Stimulated activated CD8-positive, alpha-beta memory T cell treated with anti-CD3 and anti-CD28 coated beads, Interleukin-4, amount 100 ng/mL, for 48 hours (primary cell): ENCODE results near the gene FAM78A.
A peak's percentile ranks its signal among the peaks of the same experiment; 100 is the strongest.

Source experiments
- DNase-seq: peaks from one replicate; pipeline ENCODE4 v3.0.0-alpha.2; 2020

The FAM78A gene, protein sequence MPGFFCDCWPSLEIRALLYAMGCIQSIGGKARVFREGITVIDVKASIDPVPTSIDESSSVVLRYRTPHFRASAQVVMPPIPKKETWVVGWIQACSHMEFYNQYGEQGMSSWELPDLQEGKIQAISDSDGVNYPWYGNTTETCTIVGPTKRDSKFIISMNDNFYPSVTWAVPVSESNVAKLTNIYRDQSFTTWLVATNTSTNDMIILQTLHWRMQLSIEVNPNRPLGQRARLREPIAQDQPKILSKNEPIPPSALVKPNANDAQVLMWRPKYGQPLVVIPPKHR

DNA sequence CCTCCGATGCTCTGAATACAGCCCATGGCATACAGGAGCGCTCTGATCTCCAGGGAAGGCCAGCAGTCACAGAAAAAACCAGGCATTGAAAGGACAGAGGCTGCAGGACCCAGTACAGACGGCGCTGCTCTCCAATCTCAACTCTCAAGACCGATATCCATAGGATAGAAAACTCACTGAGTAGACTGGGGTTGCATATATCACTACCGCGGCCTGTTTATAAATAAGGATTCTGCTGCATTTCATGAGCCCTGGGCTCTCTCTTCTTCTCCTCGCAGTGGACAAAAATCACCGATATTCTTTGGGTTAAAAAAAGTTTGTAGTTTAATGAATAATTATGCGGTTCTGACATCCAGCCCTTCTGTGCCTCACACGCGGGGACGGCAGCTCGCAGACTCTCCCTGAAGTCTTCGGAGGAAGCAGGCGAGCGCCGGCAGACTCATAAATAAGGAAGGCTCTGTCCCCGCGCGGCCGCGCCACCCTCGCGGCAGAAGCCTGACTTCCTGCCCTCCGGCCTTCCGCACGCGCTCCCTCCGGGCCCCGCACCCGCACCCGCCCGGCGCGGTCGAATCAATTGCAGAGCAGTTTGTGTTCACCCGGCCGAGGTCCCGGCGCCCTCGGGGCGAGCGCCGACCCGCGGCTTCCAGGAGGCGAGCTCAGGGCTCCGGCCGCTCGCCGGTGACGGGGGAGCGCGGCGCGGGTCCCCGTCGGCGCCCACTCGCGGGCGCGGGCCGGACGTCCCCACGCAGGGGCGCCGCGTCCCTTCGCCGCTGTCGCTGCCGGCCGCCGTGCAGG lies at the start of gene FAM78A:
TSS of gene FAM78A (minus strand) at position 417 of the 795 bp plus-strand sequence. CDS start at position 86, 331 bp downstream.
- peak; percentile 72 for DNase-seq

DNA sequence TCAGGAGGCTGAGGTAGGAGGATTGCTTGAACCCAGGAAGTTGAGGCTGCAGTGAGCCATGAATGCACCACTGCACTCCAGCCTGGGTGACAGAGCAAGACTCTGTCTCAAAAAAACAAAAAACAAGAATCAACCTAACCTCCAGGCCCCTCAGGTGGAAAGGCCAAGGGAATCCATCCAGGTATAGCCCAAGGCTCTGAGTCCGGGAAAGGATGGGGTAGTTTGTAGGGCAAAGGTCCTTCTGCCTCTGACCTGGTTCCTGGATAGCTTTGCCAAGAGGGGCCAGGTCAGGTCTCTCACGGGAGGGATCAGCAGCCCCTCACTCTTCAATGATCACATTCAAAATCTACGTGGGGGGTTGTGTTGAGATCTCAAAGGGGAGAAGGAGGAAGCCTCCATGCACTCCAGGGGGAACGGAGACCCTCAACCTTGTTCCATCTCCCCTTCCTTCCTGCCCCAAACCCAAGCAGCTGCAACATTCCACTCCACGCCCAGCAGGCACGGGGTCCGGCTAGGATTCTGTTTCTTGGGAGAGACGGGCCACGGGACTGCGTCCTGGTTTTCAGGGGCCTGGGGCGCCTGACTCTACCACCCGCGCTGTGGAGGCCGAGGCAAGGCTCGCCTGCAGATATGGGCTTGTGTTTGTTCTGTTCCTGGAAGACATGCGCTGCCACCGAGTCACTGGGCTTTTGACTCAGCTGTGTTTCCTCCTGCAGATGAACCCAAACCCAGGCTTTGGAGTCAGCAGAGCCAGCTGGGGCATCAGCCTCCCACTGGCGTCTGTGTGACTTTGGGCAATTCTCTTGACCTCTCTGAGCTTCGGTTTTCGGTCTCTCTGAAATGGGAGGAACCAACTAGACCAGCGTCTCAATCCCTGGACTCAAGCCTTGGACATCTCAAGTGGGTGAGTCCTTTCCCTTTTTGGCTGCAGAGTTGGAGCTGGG lies 48.7 kb upstream of the FAM78A start:
- DNase-seq = no peak

DNA sequence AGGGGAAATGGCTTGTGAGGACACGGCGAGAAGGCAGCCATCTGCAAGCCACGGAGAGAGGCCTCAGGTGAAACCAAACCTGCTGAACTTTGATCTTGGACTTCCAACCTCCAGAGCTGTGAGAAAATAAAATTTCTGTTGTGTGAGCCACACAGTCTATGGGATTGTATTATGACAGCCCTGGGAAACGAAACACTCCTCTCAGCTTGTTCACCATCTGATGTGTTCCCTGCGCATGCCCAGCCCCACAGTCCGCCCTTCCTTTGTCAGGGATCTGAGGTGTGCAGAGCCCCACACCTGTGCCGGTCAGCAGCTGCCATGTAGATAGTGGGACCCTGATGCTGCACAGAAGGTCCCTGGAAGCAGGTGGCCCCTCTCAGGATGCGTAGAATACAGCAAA lies 47.3 kb upstream of the FAM78A start:
- no peak for DNase-seq

DNA sequence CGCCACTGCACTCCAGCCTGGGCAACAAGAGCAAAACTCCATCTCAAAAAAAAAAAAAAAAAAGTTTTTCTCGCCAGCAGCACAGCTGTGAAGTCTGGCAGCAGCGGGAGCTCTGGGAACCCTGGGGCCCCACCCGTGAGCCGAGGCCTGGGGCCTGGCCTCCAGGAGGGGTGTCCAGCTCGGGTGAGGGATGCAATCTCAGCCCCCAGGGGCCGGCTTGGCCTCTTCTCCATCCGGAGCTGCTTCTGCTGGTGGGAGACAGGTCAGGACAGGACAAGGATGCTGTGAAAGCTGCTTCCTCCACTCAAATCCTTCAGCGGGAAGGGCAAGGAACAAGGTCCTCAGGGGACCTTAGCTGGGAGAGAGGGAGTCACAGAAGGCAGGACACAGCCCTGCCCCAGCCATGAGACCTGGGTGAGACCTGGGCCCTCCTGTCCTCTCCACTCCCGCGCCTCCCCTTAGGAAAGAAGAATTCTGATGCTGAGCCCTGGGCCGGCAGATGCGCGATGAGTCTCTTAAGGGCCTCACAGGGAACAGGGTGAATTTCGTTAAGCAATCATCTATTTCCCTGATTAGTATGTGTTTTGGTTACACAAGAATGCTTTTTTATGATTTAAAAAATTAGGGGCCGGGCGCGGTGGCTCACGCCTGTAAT lies 43.8 kb upstream of the FAM78A start:
- no peak for DNase-seq

DNA sequence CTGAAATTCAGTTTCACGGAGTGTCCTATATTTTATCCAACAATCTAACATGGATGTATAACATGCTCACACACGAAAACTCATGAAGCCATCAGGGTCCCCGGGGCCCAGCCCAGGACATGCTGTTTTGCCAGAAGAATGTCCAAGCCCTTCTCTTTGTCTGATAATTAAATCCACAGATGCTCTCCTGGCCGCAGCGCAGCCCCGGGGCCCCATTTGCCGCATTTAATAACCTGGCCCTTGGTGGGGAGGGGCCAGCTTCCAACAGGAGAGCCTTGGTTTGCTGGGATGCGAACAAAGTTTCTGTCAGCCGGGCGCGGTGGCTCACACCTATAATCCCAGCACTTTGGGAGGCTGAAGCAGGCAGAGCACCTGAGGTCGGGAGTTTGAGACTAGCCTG lies 43.2 kb upstream of the FAM78A start:
- DNase-seq = no peak

DNA sequence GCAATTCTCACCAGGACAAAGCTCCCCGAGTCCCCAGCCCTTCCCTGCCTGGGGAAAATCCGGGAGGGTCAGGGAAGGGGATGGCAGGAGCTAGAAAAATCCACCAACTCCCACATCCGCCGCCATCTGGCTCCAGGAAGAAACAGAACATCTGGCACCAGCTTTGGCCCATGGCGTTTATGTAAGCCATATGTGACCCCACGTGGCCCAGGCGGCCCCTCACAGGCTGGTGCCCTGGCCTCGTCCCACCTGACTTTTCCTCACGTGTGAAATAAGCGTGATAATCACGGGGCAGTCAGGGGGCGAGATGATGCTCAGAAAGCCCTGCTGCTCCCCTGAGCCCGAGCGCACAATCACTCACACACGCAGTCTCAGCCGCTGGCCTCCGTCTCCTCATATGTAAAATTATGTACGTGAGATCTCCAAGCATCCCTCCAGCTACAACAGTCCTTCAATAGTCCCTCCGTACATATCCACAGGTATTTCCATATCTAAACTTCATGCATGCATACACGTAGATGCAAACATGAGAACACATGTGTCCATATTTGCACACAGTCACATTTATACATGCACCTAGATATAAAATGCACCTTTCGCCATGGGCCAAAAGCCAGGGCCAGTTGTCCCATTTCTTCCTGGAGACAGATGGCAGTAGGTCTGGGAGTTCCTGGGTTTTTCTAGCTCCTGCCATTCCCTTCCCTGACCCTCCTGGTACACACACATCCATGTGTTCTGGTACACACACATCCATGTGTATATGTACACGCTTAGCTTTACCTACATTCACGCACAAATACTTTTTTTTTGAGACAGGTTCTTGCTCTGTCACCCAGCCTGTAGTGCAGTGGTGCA lies 42.1 kb upstream of the FAM78A start:
- DNase-seq = no peak

DNA sequence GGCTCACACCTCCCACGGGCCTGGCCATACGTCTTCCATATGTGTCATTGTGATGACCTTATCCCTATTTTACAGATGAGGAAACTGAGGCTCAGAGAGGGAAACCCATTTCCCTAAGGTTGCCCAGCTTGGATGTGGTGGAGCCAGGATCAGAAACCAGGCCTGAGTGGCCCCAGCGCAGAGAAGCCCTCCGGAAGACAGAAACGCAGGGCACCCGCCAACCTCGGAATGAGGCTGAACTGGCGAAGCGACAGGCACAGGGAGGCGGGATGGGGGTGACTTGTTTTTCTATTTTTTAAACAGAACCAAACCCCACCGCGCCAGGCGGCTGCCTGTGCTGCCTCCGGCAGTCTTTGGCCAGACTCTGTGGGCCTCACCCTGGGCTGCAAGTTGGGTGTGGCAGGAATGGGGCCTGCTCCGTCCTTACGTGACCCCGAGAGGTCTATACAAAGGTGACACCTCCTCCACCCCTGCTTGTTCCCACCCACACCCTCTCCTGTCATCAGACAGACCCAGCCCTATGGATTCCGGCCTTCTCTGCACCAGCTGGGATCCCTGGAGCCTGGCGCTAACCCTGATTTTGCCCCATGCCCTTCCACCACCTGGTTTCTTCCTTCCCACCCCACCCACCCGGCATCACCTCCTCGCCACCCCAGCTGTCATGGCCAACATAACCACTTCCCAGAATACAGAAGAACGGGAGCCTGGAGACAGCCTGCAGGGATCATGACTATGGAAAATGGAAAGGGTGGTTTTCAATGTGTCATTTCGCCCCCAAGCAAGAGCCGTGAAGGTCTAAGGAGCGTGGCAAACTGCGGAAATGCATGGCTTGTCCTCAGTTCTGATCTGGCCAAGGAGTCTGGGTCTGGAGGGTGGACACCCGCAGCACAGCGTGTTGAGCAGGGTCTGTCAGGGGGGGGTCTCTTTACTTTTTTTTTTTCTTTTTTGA lies 36.8 kb upstream of the FAM78A start:
- DNase-seq = no peak

DNA sequence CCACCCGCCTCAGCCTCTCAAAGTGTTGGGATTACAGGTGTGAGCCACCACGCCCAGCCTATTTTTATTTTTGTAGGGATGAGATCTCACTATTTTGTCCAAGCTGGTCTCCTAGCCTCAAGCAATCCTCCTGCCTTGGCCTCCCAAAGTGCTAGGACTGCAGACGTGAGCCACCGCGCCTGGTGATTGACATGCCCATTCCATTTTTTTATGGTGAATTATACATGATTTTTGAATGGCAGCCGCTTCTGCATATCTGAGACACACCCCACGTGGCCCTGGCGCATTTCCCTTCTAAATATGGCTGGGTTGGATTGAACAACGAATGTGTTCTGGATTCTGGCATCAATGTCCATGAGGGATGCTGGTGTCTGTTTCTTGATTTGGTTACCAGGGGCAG lies 35.9 kb upstream of the FAM78A start:
- no peak for DNase-seq

DNA sequence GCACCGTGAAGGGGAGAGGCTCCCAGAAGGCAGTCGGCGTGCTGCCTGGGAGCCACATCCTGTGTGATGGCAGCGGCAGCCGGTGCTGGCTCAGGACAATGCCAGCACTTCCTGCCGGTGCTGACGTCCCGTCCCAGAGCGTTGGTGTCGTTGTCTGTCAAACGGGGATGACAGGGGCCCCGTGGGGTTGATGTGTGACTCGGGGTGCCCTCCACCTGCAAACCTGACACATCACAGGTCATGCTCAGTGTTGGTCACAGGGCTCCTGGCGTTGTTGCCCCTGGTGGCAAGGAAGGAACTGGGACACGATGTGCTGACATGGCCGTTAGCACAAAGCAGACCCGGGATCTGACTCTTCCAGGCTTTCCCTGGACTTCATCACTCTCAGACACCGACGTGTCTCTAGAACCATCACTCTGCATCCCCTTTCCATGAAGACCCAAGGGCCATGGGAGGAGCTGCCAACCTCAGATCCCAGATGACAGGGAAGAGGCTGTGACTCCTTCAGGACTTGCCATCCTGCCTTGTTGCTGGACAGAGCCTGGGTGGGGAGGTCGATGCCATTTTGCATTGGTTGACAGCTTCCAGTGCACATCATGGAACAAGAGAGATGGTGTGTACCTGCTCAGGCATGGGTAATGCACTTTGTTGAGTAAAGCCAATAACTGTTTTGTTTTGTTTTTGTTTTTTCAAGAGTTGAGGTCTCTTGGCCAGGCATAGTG lies 34.7 kb upstream of the FAM78A start:
- peak; percentile 74 for DNase-seq

DNA sequence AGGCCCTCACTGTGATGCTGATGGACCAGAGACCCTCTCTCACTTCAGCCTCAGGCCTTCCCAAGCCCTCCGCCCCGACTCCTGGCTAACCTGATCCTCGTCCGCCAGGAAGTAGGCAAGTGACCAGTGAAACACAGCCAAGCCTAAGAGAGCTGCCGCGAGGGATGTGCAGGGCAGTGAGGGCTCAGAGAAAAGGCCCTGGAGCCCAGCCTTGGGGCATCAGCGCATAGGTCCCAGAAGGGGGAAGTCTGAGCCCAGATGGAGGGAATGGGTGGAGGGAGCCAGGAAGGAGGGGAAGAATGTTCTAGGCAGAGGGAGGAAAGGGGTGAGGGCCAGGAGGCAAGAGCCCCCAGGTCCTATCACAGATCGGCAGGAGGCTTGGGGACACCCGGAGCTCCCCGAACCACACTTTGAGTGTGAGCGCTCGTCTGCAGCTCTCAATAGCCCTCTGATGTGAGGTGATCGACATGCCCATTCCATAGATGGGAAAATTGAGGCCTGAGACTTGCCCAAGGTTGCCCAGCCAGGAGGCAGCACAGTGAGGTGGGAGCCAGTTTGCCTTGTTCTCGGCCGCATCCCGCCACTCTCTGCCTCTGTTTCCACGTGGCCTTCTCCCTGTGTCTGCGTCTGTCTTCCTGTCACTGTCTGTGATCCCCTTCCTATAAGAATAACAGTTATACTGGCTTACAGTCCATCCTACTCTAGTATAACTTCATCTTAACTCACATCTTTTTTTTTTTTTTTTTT lies 33.4 kb upstream of the FAM78A start:
- DNase-seq = no peak

DNA sequence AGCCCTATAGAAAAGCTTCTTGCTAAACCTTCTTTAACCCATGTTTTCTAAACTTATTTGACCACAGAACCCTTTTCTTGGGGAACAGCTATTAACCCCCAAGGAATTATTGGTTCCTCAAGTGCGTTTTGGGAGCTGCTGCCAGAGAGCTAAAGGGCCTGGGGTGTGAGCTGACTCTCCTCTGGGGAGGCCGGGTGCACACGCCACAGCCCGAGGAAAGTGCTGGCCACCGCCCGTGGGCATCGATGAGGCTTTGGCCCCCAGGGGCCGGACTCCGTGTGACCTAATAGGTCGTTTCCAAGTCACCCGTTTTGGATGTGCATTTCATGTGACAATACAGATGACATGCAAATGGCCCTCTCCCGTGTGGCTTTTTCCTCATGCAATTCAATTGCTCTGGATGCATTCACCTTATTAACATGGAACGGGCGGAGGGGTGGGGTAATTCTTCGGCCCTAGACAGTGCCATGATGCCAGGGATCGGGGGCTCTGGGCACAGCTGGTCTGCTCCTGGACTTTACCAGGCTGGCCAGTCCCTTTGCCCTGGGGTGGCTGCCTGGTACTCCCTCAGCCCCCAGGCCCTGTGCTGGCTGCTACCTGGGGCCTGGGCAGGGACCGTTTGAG lies 32.7 kb upstream of the FAM78A start:
- no peak for DNase-seq

DNA sequence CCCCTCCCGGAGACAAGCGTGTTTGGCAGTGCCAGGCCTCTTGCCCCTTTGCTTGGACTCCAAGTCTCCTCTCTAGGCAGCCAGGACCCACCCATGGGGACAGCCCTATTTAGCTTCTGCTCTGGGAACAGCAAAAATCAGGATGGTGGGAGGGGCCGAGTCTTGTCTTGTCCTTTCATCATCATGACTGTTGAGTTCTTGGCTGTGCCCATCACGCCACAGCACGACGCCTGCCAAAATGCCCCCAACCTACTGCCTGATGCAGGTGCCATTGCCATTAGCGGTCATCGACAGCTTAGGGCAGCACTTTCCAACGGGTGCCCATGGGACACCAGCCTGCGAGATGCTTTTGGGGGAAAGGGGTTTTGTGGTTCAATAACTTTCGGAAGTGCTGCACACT lies 32.1 kb upstream of the FAM78A start:
- DNase-seq = no peak

DNA sequence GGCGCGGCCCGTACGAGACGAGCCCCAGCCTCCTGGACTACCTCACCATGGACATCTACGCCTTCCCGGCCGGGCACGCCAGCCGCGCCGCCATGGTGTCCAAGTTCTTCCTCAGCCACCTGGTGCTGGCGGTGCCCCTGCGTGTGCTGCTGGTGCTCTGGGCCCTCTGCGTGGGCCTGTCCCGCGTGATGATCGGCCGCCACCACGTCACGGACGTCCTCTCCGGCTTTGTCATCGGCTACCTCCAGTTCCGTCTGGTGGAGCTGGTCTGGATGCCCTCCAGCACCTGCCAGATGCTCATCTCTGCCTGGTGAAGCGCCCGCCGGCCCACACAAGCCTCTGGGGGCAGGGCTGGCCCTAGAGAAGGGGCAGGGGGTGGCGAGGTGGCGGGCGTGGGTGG lies 31.7 kb upstream of the FAM78A start:
- DNase-seq = no peak

DNA sequence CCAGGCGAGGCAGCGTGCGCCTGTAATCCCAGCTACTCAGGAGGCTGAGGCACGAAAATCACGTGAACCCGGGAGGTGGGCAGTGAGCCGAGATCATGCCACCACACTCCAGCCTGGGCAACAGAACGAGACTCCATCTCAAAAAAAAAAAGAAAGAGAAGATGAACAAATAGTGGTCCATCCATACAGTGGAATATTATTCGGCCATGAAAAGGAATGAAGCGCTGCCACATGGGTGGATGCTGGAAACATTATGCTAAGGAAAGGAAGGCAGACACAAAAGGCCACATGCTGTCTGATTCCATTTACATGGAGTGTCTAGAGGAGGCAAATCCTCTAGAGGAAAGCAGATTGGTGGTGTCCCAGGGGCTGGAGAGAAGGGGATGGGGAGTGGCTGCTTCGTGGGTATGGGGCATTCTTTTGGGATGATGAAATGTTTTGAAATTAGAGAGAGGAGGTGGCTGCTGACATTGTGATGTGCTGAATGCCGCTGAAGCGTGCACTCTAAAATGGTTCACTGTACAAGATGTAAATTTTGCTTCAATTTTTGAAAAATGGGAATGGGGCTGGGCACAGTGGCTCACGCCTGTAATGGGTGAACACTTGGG lies 30.2 kb upstream of the FAM78A start:
- DNase-seq = no peak

DNA sequence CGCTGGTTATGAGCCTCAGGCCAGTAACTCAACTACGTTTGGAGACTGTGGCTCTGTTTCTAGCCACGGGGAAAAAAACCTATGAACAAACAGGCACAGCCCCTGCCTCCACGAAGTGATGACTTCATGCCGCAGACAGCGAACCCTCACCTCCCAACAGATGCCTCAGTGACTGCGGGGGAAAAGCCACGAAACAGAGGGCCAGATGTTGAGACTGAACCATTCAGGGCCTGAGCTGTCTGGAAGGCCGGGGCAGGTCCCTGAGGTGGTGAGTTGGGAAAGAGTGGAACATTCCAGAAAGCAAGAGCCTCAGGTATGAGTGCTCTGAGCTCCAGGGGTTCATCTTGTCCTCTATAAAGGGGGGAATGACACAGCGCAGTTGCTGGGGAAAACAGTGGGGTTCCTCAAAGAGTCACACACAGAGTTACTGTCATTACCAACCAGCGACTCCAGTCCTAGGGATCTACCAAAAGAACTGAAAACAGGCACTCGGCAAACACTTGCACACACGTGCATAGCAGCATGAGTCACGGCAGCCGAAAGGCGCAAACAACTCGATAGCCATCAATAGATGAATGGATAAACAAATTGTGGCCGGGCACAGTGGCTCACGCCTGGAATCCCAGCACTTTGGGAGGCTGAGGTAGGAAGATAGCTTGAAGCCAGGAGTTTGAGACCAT lies 28.5 kb upstream of the FAM78A start:
- no peak for DNase-seq

DNA sequence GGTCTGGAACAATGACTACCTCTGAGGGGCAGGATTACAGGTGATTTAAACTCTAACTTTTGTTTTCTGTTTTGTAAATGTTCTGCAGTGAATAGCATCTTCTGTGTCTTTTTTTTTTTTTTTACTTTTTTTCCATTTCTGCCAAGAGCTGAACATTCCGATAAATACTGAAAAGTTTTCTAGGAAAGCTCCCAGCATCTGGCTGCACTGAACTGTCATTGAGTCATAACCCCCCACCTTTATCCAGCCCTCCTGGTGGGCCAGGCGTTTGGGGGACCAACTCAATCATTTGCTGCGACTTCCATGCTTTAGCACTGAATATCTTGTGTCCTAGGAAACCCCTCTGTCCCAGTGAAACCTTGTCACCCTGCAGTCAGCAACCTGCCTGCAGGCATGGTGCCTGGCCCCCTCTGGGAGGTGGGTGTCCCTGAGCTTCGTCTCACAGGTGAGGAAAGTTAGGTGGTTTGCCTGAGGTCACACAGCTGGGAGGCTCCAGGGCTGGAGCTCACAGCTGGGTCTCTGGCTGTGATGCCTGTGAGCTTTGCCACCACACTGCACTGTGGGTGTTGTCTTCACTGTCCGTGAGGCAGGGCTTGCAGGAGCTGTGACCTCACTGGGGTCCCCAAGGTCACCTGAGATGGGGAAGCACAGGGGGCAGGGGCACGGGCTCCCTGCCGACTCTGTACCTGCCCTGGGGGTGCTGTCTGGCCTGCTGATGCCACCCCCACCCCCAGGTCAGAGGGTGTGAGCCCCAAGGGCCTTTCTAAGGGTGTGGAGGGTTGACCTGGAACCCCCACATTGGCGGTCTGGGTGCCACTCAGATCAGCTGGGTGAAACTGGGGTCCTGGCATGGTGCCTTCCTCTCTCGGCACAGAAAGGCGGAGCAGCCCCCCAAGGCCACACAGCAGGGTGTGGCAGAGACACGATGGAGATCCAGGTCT lies 27.3 kb upstream of the FAM78A start:
- DNase-seq = no peak
